ENCODE measurements around the gene CIDEC.

The CIDEC gene

GRCh38 chr3:9879830-9880549 lies at the start of gene CIDEC:
TSS of gene CIDEC (minus strand) at chr3:9880253. CDS start at chr3:9878486, 1,767 bp downstream.
- DNase-seq = no peak

- no peak for DNase-seq
Observed at GRCh38 chr3:9928158-9928557, 48.1 kb upstream of the CIDEC start.

GRCh38 chr3:9918261-9919038 lies 38.4 kb upstream of the CIDEC start:
- no peak for DNase-seq

- DNase-seq = no peak
Observed at GRCh38 chr3:9917820-9918219, 37.8 kb upstream of the CIDEC start.

GRCh38 chr3:9916734-9917680 lies 37.0 kb upstream of the CIDEC start, which contains the start of gene IL17RC:
TSS of gene IL17RC (plus strand) at chr3:9917098. CDS start at chr3:9917316, 218 bp downstream.
- peak; percentile 58 for DNase-seq

- DNase-seq = no peak
Observed at GRCh38 chr3:9916346-9916733, 36.3 kb upstream of the CIDEC start.

- no peak for DNase-seq
Observed at GRCh38 chr3:9915254-9916141, 35.4 kb upstream of the CIDEC start.

- DNase-seq = no peak
Observed at GRCh38 chr3:9914559-9915253, 34.7 kb upstream of the CIDEC start.

GRCh38 chr3:9914011-9914410 lies 34.0 kb upstream of the CIDEC start:
- no peak for DNase-seq

GRCh38 chr3:9913601-9914000 lies 33.5 kb upstream of the CIDEC start:
- DNase-seq = no peak

GRCh38 chr3:9912294-9912935 lies 32.4 kb upstream of the CIDEC start:
- no peak for DNase-seq

GRCh38 chr3:9911863-9912262 lies 31.8 kb upstream of the CIDEC start:
- DNase-seq = no peak

GRCh38 chr3:9909221-9910013 lies 29.4 kb upstream of the CIDEC start:
- no peak for DNase-seq

GRCh38 chr3:9908286-9908685 lies 28.2 kb upstream of the CIDEC start:
- DNase-seq = no peak

- DNase-seq = no peak
Observed at GRCh38 chr3:9906480-9906879, 26.4 kb upstream of the CIDEC start.

GRCh38 chr3:9903904-9904303 lies 23.9 kb upstream of the CIDEC start:
- DNase-seq = no peak

- no peak for DNase-seq
Observed at GRCh38 chr3:9903238-9903624, 23.2 kb upstream of the CIDEC start.

GRCh38 chr3:9902372-9903237 lies 22.6 kb upstream of the CIDEC start, which contains the start of gene IL17RE:
TSS of gene IL17RE (plus strand) at chr3:9902848. CDS start at chr3:9902933, 85 bp downstream.
- DNase-seq = no peak

GRCh38 chr3:9901967-9902366 lies 21.9 kb upstream of the CIDEC start:
- no peak for DNase-seq

Data from NCI-H446 treated with DMSO at 0.1 percent for 48 hours (cell line).